GM23338 (cell line): Measurements from ENCODE around the gene TUBB4A. TPM values are rescaled to one million over a fixed set of nuclear protein-coding genes. Genes with fewer than 3 reads are reported as not detected.

Experiments used
- ATAC-seq: fragments of 200-7000 bp; cut with Tn5 transposase; 3 replicates; pipeline ENCODE4 v1.9.1; 2020
- DNase-seq: peaks from one replicate; pipeline ENCODE4 v3.0.0-alpha.2; 2015; ENCODE audit warnings: low spot score
- H2AFZ ChIP-seq: fragments of 200-600 bp; sonication (generic); 2 replicates; pipeline ENCODE4 v1.8.0; 2016; ENCODE audit warnings: antibody characterized with exemption, mild to moderate bottlenecking, moderate library complexity
- H3F3A ChIP-seq: fragments of 200-600 bp; sonication (generic); replicated peaks from 2 replicates; pipeline ENCODE4 v1.8.0; 2017; ENCODE audit warnings: antibody characterized with exemption, mixed run types, low read depth
- H3K27ac ChIP-seq: fragments of 200-600 bp; sonication (generic); 2 replicates; pipeline ENCODE4 v1.6.1; 2016; ENCODE audit warnings: low read depth
- H3K27me3 ChIP-seq: fragments of 200-600 bp; sonication (generic); 2 replicates; pipeline ENCODE4 v1.8.0; 2016; ENCODE audit warnings: mild to moderate bottlenecking, mixed run types, moderate library complexity; ENCODE audit not compliant: insufficient read depth
- H3K36me3 ChIP-seq: fragments of 200-600 bp; sonication (generic); 2 replicates; pipeline ENCODE4 v1.8.0; 2016; ENCODE audit warnings: mild to moderate bottlenecking; ENCODE audit not compliant: insufficient read depth
- H3K4me1 ChIP-seq: fragments of 200-600 bp; sonication (generic); 2 replicates; pipeline ENCODE4 v1.8.0; 2016; ENCODE audit warnings: mild to moderate bottlenecking, moderate library complexity; ENCODE audit not compliant: insufficient read depth
- H3K4me2 ChIP-seq: fragments of 200-600 bp; sonication (generic); 2 replicates; pipeline ENCODE4 v1.7.1; 2017; ENCODE audit warnings: mixed run types
- H3K4me3 ChIP-seq: fragments of 200-600 bp; sonication (generic); 2 replicates; pipeline ENCODE4 v1.6.1; 2016; ENCODE audit warnings: mixed run types
- H3K79me2 ChIP-seq: fragments of 200-600 bp; sonication (generic); replicated peaks from 2 replicates; pipeline ENCODE4 v1.8.0; 2017; ENCODE audit warnings: mild to moderate bottlenecking; ENCODE audit not compliant: insufficient read depth
- H3K9me2 ChIP-seq: fragments of 200-600 bp; sonication (generic); 2 replicates; pipeline ENCODE4 v1.8.0; 2017; ENCODE audit not compliant: insufficient read depth
- H4K20me1 ChIP-seq: fragments of 200-600 bp; sonication (generic); replicated peaks from 2 replicates; pipeline ENCODE4 v1.8.0; 2017; ENCODE audit warnings: mild to moderate bottlenecking; ENCODE audit not compliant: insufficient read depth
- H3K27ac Mint-ChIP-seq: 2 replicates; pipeline ENCODE4 v1.8.0; 2020; ENCODE audit warnings: inconsistent platforms, mild to moderate bottlenecking, moderate library complexity, mixed read lengths
- H3K27me3 Mint-ChIP-seq: 3 replicates; pipeline ENCODE4 v1.8.0; 2022; ENCODE audit warnings: low read depth, mild to moderate bottlenecking, moderate library complexity, mixed read lengths, inconsistent platforms; ENCODE audit not compliant: insufficient read depth, poor library complexity
- H3K36me3 Mint-ChIP-seq: 3 replicates; pipeline ENCODE4 v1.8.0; 2021; ENCODE audit warnings: low read depth, mild to moderate bottlenecking, inconsistent platforms, moderate library complexity, mixed read lengths
- H3K4me1 Mint-ChIP-seq: 3 replicates; pipeline ENCODE4 v1.8.0; 2020; ENCODE audit warnings: mild to moderate bottlenecking, inconsistent platforms, mixed read lengths
- H3K4me3 Mint-ChIP-seq: 3 replicates; pipeline ENCODE4 v1.8.0; 2021; ENCODE audit warnings: moderate library complexity, mild to moderate bottlenecking, inconsistent platforms, mixed read lengths
- H3K9me3 Mint-ChIP-seq: 3 replicates; pipeline ENCODE4 v1.8.0; 2020; ENCODE audit warnings: moderate library complexity, mild to moderate bottlenecking, inconsistent platforms, mixed read lengths
- CREB1 ChIP-seq: fragments of 250-450 bp; sonication (Bioruptor Pico); IDR thresholded peaks from 2 replicates; pipeline ENCODE4 v1.5.0; 2020; ENCODE audit warnings: low read depth, mild to moderate bottlenecking, moderate library complexity
- EZH2 ChIP-seq: fragments of 200-600 bp; sonication (generic); IDR thresholded peaks from one replicate; pipeline ENCODE4 v1.8.0; 2017; ENCODE audit warnings: antibody characterized with exemption, mild to moderate bottlenecking, low read depth; ENCODE audit not compliant: unreplicated experiment
- EZH2phosphoT487 ChIP-seq: fragments of 200-600 bp; sonication (generic); IDR thresholded peaks from one replicate; pipeline ENCODE4 v1.8.1; 2018; ENCODE audit warnings: antibody characterized with exemption; ENCODE audit not compliant: unreplicated experiment
- NANOG ChIP-seq: IDR thresholded peaks from 2 replicates; pipeline ENCODE4 v1.6.1; 2016; ENCODE audit warnings: antibody characterized with exemption, borderline replicate concordance
- POLR2AphosphoS5 ChIP-seq: IDR thresholded peaks from 2 replicates; pipeline ENCODE4 v1.6.1; 2016; ENCODE audit warnings: antibody characterized with exemption, low read depth
- STAT1 ChIP-seq: IDR thresholded peaks from one replicate; pipeline ENCODE4 v1.6.1; 2016; ENCODE audit warnings: antibody characterized with exemption; ENCODE audit not compliant: unreplicated experiment
- polyA plus RNA-seq: library from polyadenylated mRNA; unstranded; fragments of >200 nt; fragmentation: Nextera tagmentation; extraction: Ambion mirVana; gene quantifications from 2 replicates; pipeline ENCODE4 v1.2.1, GENCODE V29; 2016
- total RNA-seq: library from RNA; depleted of rRNA; stranded (reverse); fragments of >200 nt; shearing (Covaris generic); gene quantifications from 2 replicates; pipeline ENCODE4 v1.2.3, GENCODE V29; 2014
- TF ChIP-seq, protein P1 (sequence below): fragments of 250-450 bp; sonication (Bioruptor Pico); IDR thresholded peaks from 2 replicates; pipeline ENCODE4 v1.5.0; 2020; ENCODE audit warnings: mild to moderate bottlenecking, moderate library complexity
- TF ChIP-seq, protein P2 (sequence below): IDR thresholded peaks from 2 replicates; pipeline ENCODE4 v1.6.1; 2016; ENCODE audit warnings: antibody characterized with exemption

Gene TUBB4A
- total and polyA plus RNA-seq, 2 experiments from 2014 or later: 32.9 to 41.7 TPM

DNA sequence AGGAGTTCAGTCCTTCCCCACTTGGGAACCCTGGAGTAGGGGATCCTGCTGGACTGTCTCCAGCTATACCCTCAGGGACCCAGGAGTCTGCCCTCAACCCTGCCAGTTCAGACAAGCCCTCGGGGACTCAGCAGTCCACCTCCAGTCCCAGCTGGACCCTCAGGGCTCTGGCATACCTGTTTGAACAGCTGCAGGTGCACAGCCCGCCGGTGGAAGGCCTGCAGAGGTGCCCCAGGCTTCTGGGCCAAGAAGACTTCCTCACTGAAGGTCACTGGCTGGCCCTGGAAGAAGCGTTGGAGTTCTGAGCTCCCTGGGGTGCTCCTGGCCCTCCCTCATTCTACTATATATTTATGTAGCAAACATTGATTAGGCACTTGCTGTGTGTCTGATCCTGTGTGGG, 29.4 kb downstream of the TUBB4A start (continued):
- TF ChIP-seq, protein P1, sequence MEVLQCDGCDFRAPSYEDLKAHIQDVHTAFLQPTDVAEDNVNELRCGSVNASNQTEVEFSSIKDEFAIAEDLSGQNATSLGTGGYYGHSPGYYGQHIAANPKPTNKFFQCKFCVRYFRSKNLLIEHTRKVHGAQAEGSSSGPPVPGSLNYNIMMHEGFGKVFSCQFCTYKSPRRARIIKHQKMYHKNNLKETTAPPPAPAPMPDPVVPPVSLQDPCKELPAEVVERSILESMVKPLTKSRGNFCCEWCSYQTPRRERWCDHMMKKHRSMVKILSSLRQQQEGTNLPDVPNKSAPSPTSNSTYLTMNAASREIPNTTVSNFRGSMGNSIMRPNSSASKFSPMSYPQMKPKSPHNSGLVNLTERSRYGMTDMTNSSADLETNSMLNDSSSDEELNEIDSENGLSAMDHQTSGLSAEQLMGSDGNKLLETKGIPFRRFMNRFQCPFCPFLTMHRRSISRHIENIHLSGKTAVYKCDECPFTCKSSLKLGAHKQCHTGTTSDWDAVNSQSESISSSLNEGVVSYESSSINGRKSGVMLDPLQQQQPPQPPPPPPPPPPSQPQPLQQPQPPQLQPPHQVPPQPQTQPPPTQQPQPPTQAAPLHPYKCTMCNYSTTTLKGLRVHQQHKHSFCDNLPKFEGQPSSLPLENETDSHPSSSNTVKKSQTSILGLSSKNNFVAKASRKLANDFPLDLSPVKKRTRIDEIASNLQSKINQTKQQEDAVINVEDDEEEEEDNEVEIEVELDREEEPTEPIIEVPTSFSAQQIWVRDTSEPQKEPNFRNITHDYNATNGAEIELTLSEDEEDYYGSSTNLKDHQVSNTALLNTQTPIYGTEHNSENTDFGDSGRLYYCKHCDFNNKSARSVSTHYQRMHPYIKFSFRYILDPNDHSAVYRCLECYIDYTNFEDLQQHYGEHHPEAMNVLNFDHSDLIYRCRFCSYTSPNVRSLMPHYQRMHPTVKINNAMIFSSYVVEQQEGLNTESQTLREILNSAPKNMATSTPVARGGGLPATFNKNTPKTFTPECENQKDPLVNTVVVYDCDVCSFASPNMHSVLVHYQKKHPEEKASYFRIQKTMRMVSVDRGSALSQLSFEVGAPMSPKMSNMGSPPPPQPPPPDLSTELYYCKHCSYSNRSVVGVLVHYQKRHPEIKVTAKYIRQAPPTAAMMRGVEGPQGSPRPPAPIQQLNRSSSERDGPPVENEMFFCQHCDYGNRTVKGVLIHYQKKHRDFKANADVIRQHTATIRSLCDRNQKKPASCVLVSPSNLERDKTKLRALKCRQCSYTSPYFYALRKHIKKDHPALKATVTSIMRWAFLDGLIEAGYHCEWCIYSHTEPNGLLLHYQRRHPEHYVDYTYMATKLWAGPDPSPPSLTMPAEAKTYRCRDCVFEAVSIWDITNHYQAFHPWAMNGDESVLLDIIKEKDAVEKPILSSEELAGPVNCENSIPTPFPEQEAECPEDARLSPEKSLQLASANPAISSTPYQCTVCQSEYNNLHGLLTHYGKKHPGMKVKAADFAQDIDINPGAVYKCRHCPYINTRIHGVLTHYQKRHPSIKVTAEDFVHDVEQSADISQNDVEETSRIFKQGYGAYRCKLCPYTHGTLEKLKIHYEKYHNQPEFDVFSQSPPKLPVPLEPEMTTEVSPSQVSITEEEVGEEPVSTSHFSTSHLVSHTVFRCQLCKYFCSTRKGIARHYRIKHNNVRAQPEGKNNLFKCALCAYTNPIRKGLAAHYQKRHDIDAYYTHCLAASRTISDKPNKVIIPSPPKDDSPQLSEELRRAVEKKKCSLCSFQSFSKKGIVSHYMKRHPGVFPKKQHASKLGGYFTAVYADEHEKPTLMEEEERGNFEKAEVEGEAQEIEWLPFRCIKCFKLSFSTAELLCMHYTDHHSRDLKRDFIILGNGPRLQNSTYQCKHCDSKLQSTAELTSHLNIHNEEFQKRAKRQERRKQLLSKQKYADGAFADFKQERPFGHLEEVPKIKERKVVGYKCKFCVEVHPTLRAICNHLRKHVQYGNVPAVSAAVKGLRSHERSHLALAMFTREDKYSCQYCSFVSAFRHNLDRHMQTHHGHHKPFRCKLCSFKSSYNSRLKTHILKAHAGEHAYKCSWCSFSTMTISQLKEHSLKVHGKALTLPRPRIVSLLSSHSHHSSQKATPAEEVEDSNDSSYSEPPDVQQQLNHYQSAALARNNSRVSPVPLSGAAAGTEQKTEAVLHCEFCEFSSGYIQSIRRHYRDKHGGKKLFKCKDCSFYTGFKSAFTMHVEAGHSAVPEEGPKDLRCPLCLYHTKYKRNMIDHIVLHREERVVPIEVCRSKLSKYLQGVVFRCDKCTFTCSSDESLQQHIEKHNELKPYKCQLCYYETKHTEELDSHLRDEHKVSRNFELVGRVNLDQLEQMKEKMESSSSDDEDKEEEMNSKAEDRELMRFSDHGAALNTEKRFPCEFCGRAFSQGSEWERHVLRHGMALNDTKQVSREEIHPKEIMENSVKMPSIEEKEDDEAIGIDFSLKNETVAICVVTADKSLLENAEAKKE: no peak
- TF ChIP-seq STAT1: no peak
- TF ChIP-seq NANOG: no peak
- no peak for TF ChIP-seq EZH2
- TF ChIP-seq EZH2phosphoT487: no peak

DNA sequence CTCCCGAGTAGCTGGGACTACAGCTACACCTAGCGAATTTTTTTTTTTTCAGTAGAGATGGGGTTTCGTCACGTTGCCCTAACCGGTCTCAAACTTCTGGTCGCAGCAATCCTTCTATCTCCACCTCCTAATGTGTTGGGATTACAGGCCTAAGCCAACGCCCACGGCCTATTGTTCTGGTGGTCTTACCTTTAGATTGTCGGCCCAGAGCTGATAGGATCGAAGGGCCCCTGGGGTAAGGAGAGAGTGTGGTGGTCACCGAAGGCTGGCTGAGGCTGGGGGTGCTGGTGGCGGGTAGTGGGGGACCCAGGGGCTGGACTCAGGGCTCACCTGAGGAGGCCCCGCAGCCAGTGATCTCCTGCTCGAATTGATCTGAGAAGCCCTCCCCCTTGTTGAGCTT, 31.0 kb downstream of the TUBB4A start:
- H3K27ac ChIP-seq: no peak overlapping the region
- Mint-ChIP-seq H3K9me3 (no peaks in the 10 kb centered on the region), H3K4me1 (peaks cover 10% of the 10 kb centered on the region; the same call in 2 of the 3 replicates), H3K36me3 (peaks cover 9% of the 10 kb centered on the region; the same call in 2 of the 3 replicates), H3K27ac (peak overlapping the region; percentile 36; the same call in 1 of the 2 replicates), H3K4me3 (no peak overlapping the region), H3K27me3 (peaks cover 10% of the 10 kb centered on the region)
- no peaks in the 10 kb centered on the region for H3K36me3 ChIP-seq
- H3K4me2 ChIP-seq: no peak overlapping the region
- H3K79me2 ChIP-seq: no peaks in the 10 kb centered on the region
- H3K4me1 ChIP-seq: no peaks in the 10 kb centered on the region
- H3K4me3 ChIP-seq: no peak overlapping the region
- DNase-seq (no peak), ATAC-seq (no peak)
- H3F3A ChIP-seq: no peaks in the 10 kb centered on the region
- no peaks in the 10 kb centered on the region for H3K9me2 ChIP-seq
- peaks cover 14% of the 10 kb centered on the region for H3K27me3 ChIP-seq
- H4K20me1 ChIP-seq: no peaks in the 10 kb centered on the region
- no peak overlapping the region for H2AFZ ChIP-seq
- TF ChIP-seq, protein P1: no peak
- TF ChIP-seq POLR2AphosphoS5: no peak
- no peak for TF ChIP-seq CREB1 (CRISPR knock-in tag)
- no peak for TF ChIP-seq NANOG
- TF ChIP-seq, protein P2, sequence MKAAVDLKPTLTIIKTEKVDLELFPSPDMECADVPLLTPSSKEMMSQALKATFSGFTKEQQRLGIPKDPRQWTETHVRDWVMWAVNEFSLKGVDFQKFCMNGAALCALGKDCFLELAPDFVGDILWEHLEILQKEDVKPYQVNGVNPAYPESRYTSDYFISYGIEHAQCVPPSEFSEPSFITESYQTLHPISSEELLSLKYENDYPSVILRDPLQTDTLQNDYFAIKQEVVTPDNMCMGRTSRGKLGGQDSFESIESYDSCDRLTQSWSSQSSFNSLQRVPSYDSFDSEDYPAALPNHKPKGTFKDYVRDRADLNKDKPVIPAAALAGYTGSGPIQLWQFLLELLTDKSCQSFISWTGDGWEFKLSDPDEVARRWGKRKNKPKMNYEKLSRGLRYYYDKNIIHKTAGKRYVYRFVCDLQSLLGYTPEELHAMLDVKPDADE: no peak
